ENCODE measurements around the gene ANKRD13D.
"Not testable (repeated sequence)": the region's sequence is repeated elsewhere in the genome, so short reads cannot be mapped to it uniquely, and the experiment has no call there.

ANKRD13D gene

DNA sequence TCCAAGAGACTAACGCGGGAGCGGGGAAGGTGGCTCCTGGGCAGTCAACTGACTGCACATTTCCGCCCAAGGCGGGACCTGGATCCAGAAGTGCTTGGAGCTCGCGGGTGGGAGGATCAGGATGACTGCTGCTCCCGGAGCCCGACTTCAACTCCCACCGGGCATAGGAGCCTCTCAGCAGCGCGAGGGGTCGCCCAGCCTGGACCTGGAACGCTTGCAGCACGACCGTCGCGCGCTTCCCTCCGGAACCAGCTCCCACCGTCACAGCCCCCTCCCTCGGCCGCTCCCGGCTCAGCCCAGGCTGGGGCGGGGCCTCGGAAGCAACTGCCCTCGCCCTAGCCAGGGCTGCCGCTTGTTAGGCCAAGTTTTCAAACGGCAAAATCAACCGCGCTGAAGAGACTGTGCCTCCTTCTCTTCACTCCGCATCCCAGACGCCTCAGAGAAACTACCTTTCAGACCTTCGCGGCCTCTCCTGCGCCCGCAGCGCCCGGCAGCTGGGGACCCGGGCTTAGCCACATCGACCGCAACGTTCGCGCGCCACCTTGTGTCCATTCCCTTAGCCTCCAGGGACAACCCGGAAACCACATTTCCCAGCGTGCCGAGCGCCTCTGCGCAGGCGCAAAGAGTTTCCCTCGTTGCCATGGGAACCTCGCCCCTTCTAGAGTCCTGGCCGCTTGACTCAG is 28.2 kb downstream of the ANKRD13D start:
- DNase-seq (ENCODE audit: low read depth in 2 of 3, low spot score in 1 of 3) = peak; percentile 97 to 99 (median 97)

DNA sequence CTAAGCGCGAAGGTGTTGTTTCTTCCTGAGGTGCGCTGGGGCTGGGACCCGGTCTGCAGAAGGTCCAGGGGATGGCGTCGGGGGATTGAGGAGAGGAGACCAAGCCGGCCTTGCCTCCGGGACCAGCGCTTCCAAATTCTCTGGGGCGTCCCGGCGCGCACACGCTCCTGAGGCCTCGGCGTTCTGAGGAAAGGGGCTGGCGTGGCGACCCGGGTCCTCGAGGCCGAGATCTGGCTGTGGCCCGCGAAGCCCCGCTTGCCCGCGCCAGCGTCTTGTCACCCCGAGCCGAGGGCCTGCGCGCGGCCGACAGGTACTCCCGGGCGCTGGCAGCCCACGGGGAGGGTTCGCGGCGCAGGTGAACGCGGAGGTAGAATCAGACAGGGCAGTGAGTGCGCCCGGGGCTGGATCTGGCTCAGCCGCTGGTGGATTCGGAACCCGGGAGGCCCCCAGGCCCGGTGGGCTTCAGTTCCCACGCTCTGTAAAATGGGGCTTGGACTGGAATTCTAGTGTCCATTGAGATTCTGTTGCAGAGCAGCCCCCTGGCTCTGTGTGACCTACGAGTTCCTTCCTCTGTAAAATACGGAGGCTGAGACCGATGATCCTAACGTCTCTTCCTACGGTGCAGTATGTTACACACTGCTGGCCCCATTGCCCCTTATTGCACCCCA is 28.9 kb downstream of the ANKRD13D start:
- DNase-seq (ENCODE audit: low read depth in 2 of 3, low spot score in 1 of 3) = no peak

- not testable (repeated sequence) for DNase-seq (ENCODE audit: low read depth in 2 of 3, low spot score in 1 of 3)
Measured at GRCh38 chr11:67318876-67319275, 29.8 kb downstream of the ANKRD13D start.

DNA sequence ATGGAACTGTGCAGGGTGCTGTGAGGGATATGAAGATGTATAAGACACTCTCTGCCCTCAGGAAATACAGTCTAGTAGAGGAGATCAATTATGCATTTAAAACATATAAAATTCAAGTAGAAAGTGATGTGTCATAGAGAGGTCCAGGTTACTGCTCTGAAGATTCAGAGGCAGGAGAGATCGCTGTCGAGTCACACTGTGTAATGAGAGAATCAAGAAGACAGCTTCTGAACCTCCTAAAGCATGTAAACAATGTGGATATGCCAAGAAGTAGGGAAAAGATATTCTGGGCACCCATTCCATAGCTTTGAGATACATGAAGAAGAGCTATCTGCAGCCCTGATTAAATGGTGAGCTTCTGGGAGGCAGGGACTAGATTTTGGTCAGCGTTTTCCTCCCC is 30.9 kb downstream of the ANKRD13D start:
- DNase-seq (ENCODE audit: low read depth in 2 of 3, low spot score in 1 of 3) = no peak

GRCh38 chr11:67320691-67321090 is 31.6 kb downstream of the ANKRD13D start:
- no peak for DNase-seq (ENCODE audit: low read depth in 2 of 3, low spot score in 1 of 3)

DNA sequence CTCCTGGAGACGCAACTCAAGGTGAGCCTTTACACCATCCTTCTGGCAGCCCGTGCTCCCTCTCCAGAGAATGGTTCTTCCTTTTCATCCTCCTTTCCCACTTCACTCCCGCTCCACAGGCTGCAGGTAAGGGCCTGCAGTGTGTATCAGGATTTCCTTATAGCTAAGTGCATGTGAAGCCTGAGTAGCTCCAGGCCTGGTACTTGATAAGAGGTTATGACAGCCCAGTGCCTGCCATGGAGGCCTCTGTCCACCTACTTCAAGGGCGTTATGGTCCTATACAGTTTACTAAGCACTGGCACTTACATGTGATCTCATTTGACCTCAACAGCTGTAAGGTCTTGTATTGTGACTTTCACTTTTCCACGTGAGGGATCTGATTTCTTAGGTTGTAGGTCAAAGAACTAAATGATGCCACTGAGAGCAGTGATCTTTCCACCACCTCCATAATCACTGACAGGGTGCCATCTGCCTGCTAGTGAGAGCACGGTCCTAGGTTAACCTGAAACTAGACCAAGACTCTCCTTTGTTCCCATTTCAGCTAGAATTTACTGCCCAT is 32.3 kb downstream of the ANKRD13D start:
- DNase-seq (ENCODE audit: low read depth in 2 of 3, low spot score in 1 of 3) = no peak

GRCh38 chr11:67322049-67322448 is 32.9 kb downstream of the ANKRD13D start:
- DNase-seq (ENCODE audit: low read depth in 2 of 3, low spot score in 1 of 3) = no peak

GRCh38 chr11:67323526-67323925 is 34.4 kb downstream of the ANKRD13D start:
- no peak for DNase-seq (ENCODE audit: low read depth in 2 of 3, low spot score in 1 of 3)

- no peak for DNase-seq (ENCODE audit: low read depth in 2 of 3, low spot score in 1 of 3)
Measured at GRCh38 chr11:67332081-67332691, 43.1 kb downstream of the ANKRD13D start.

DNA sequence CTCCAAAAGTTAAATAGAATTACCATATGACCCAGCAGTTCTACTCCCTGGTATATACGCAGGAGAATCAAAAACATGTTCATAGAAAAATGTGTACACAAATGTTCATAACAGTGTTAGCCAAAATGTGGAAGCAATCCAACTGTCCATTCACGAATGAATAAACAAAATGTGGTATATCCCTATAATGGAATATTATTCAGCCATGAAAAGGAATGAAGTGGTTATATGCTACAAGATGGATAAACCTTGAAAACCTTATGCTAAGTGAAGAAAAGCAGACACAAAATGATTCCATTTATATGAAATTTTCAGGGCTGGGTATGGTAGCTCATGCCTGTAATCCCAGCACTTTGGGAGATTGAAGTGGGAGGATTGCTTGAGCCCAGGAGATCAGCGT is 48.2 kb downstream of the ANKRD13D start:
- no peak for DNase-seq (ENCODE audit: low read depth in 2 of 3, low spot score in 1 of 3)

GRCh38 chr11:67344264-67344663 is 55.2 kb downstream of the ANKRD13D start:
- DNase-seq (ENCODE audit: low read depth in 2 of 3, low spot score in 1 of 3) = no peak

DNA sequence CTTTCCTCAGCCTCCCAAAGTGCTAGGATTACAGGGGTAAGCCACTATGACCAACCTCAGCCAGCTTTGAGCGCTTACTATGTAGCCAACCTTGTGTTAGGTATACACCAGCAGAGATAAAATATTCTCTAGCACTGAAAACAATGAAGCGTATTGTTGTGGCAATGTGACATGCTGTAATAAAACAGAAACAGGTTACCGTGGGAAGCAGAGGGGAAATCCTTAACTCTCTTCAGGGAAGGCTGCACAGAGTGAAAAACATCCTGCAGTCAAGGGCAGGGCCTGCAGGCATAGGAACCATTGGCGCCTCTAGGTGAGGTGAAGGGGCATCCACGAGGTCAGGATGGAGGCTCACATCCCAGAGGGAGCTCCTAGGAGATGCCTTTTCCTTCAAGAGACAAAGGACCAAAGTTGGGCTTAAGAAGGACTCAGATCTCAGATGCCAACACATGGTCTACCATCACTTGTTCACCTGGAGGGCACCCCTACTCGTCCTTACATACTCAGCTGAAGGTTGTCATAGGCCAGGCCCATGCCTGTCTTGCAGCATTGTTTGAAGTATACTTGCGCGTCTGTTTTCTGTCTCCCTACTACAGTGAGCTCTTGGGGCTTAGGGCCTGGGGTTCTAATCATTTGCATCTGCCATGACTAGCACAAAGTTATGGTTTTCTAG is 56.3 kb downstream of the ANKRD13D start:
- DNase-seq (ENCODE audit: low read depth in 2 of 3, low spot score in 1 of 3) = no peak

DNA sequence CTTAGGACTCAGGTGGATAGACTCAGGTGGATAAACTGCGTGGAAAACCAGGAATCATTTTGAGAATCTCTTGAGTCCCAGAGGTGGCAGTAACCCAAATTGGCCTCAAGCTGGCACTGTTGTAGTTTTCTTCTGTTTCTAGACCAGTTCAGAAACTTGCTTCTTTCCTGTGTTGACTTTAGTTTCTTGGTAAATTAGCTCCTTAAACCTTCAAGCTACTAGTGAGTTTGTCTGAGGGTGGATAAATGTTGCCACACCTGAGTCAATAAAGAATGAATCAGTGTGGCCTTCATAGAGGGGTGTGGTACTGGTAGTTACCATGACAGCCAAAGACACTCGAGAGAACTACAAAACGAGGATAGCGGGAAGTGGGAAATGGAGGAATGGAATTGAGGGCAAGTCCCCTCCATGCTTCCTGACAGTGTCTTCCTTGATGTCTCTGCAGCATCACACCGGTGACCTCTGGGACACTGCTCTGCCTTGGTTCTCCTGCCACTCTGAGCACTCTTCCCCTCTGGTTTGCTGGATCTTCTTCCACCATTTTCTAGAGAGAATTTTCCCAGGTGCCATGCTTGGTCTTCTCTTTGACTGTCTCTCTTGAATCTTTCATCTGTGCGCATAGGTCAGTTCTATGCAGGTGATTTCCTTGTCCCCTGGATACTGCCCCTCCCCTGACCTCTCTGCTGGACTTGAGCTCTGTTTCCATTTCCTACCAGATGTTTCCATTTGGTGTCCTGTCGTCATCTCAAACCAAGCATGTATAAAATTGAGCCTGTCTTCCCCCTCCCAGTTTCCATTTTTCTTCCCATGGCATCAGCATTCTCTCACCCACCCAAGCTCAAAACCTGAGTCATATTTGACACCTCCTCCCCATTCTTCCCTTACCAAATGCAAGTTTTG is 57.1 kb downstream of the ANKRD13D start:
- DNase-seq (ENCODE audit: low read depth in 2 of 3, low spot score in 1 of 3) = no peak

GRCh38 chr11:67347964-67348749 is 59.1 kb downstream of the ANKRD13D start:
- no peak for DNase-seq (ENCODE audit: low read depth in 2 of 3, low spot score in 1 of 3)

DNA sequence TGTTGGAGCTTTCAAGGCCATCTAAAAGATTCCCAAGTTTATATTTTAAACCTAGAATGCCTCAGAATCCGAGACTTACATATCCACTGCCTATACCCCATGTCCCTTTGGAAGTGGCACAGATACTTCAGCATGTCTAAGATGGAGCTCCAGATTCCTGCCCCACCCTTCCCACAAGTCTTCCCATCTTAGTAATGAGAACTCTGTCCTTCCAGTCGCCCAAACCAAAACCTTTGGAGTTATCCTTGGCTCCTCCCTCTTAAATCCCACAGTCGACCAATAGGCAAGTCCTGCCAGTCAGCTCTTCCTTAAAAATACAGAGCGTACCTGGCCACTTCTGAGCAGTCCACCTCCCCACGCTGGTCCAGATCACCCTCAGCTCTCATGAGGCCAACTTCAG is 59.9 kb downstream of the ANKRD13D start:
- DNase-seq (ENCODE audit: low read depth in 2 of 3, low spot score in 1 of 3) = no peak

- no peak for DNase-seq (ENCODE audit: low read depth in 2 of 3, low spot score in 1 of 3)
Measured at GRCh38 chr11:67349457-67349856, 60.4 kb downstream of the ANKRD13D start.

DNA sequence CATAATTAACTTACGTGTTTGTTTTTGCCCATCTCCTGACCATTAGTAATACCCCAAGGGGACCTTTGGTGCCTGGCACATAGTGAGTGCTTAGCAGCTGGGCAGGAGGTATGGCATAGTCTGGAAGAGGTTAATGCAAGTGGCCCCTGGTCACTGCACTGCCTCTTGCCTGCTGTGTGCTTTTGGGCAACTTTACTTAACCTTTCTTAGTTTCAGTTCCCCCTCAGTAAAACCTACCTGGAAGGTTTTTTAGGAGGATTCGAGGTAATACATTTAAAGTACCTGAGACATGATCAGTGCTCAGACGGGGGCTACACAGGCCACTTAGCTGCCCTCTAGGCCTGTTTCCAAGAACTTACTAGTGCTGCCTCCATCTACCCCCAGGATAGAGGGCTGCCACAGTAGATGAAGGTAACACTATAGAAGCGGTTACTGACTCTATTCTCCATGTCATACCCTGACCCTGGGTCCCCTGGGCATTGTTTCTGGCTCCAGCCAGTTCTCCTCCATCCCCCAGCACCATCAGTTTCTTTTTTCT is 60.9 kb downstream of the ANKRD13D start:
- DNase-seq (ENCODE audit: low read depth in 2 of 3, low spot score in 1 of 3) = no peak

- DNase-seq (ENCODE audit: low read depth in 2 of 3, low spot score in 1 of 3) = peak in 1 of 3 donors; percentile 46
Measured at GRCh38 chr11:67351275-67352005, 62.3 kb downstream of the ANKRD13D start.

All from stimulated activated CD4-positive, alpha-beta T cell treated with anti-CD3 and anti-CD28 coated beads, Interleukin-12 subunit alpha, Interleukin-12 subunit beta, amount 100 ng/mL, for 48 hours (primary cell).